ENCODE data around the gene MLF2.

- TF ChIP-seq CTCF (IDR thresholded peaks at IDR 0.05) = no peak
- TF ChIP-seq POLR2A (IDR thresholded peaks at IDR 0.05) = no peak
Measured at GRCh38 chr12:6780573-6780972, 27.6 kb upstream of the MLF2 start.
